H9 (cell line): ENCODE data around the gene ARHGAP45. TPM values are rescaled to one million over a fixed set of nuclear protein-coding genes. Genes with fewer than 3 reads are reported as not detected.

ENCODE experiments used
- DNase-seq: peaks from one replicate; pipeline ENCODE4 v3.0.0-alpha.2; 2017
- H2AFZ ChIP-seq: one replicate; pipeline ENCODE4 v1.6.1; 2013; ENCODE audit warnings: mild to moderate bottlenecking, low read length, control low read depth, moderate library complexity
- H2AK5ac ChIP-seq: 2 replicates; pipeline ENCODE4 v1.6.1; 2013; ENCODE audit warnings: low read length, control low read depth, mixed read lengths; ENCODE audit not compliant: insufficient read length
- H2BK120ac ChIP-seq: one replicate; pipeline ENCODE4 v1.6.1; 2013; ENCODE audit warnings: low read depth, mild to moderate bottlenecking, low read length, control low read depth, inconsistent platforms; ENCODE audit not compliant: poor library complexity, severe bottlenecking
- H2BK12ac ChIP-seq: 2 replicates; pipeline ENCODE4 v1.6.1; 2013; ENCODE audit warnings: low read length, control low read depth, mixed read lengths, low read depth; ENCODE audit not compliant: insufficient read length
- H2BK15ac ChIP-seq: 2 replicates; pipeline ENCODE4 v1.6.1; 2013; ENCODE audit warnings: low read depth, low read length, control low read depth
- H2BK20ac ChIP-seq: one replicate; pipeline ENCODE4 v1.6.1; 2013; ENCODE audit warnings: low read depth, mild to moderate bottlenecking, low read length, control low read depth, inconsistent platforms; ENCODE audit not compliant: poor library complexity, severe bottlenecking
- H2BK5ac ChIP-seq: 2 replicates; pipeline ENCODE4 v1.6.1; 2013; ENCODE audit warnings: low read length, control low read depth, mixed read lengths; ENCODE audit not compliant: insufficient read length
- H3K14ac ChIP-seq: 2 replicates; pipeline ENCODE4 v1.6.1; 2013; ENCODE audit warnings: low read length, control low read depth; ENCODE audit not compliant: insufficient read depth
- H3K18ac ChIP-seq: 2 replicates; pipeline ENCODE4 v1.6.1; 2013; ENCODE audit warnings: low read depth, mild to moderate bottlenecking, mixed read lengths, low read length, control low read depth; ENCODE audit not compliant: insufficient read length
- H3K23ac ChIP-seq: 2 replicates; pipeline ENCODE4 v1.6.1; 2013; ENCODE audit warnings: low read length, control low read depth, mixed read lengths, low read depth; ENCODE audit not compliant: insufficient read length
- H3K23me2 ChIP-seq: 2 replicates; pipeline ENCODE4 v1.6.1; 2013; ENCODE audit warnings: low read depth, mild to moderate bottlenecking, mixed read lengths, low read length, control low read depth; ENCODE audit not compliant: insufficient read length, poor library complexity, severe bottlenecking
- H3K27ac ChIP-seq: 2 replicates; pipeline ENCODE4 v1.5.1; 2013; ENCODE audit warnings: low read length, control low read depth, mixed read lengths, low read depth; ENCODE audit not compliant: insufficient read length
- H3K27me3 ChIP-seq: 2 replicates; pipeline ENCODE4 v1.6.1; 2013; ENCODE audit warnings: low read length, control low read depth, inconsistent platforms; ENCODE audit not compliant: insufficient read depth
- H3K4ac ChIP-seq: 2 replicates; pipeline ENCODE4 v1.6.1; 2013; ENCODE audit warnings: low read depth, mild to moderate bottlenecking, control low read depth, inconsistent platforms, low read length, moderate library complexity
- H3K4me1 ChIP-seq: 2 replicates; pipeline ENCODE4 v1.6.1; 2013; ENCODE audit warnings: low read length, control low read depth, inconsistent platforms; ENCODE audit not compliant: insufficient read depth
- H3K4me2 ChIP-seq: 2 replicates; pipeline ENCODE4 v1.6.1; 2013; ENCODE audit warnings: low read length, control low read depth, mixed read lengths; ENCODE audit not compliant: insufficient read length, insufficient read depth
- H3K56ac ChIP-seq: 2 replicates; pipeline ENCODE4 v1.6.1; 2013; ENCODE audit warnings: low read depth, mild to moderate bottlenecking, mixed read lengths, low read length, control low read depth; ENCODE audit not compliant: insufficient read length
- H3K79me1 ChIP-seq: 2 replicates; pipeline ENCODE4 v1.6.1; 2013; ENCODE audit warnings: low read depth, mild to moderate bottlenecking, moderate library complexity, low read length, control low read depth, inconsistent platforms; ENCODE audit not compliant: insufficient read depth, poor library complexity, severe bottlenecking
- H3K79me2 ChIP-seq: 2 replicates; pipeline ENCODE4 v1.6.1; 2013; ENCODE audit warnings: low read length, control low read depth, inconsistent platforms; ENCODE audit not compliant: insufficient read depth
- H3K9ac ChIP-seq: 2 replicates; pipeline ENCODE4 v1.6.1; 2013; ENCODE audit warnings: low read length, control low read depth, mixed read lengths; ENCODE audit not compliant: insufficient read length; ENCODE audit errors: extremely low read depth
- H3K9me3 ChIP-seq: one replicate; pipeline ENCODE4 v1.6.1; 2013; ENCODE audit warnings: low read depth, low read length, inconsistent platforms; ENCODE audit not compliant: control insufficient read depth
- H3T11ph ChIP-seq: one replicate; pipeline ENCODE4 v1.6.1; 2013; ENCODE audit warnings: mild to moderate bottlenecking, low read length, control low read depth, inconsistent platforms
- H4K20me1 ChIP-seq: one replicate; pipeline ENCODE4 v1.6.1; 2013; ENCODE audit not compliant: control insufficient read depth, insufficient read length, insufficient read depth
- H4K5ac ChIP-seq: 2 replicates; pipeline ENCODE4 v1.6.1; 2013; ENCODE audit warnings: low read depth, mild to moderate bottlenecking, mixed read lengths, low read length, control low read depth; ENCODE audit not compliant: insufficient read length
- H4K8ac ChIP-seq: replicated peaks from 2 replicates; pipeline ENCODE4 v1.6.1; 2013; ENCODE audit warnings: low read length, control low read depth, mixed read lengths, low read depth; ENCODE audit not compliant: insufficient read length
- H4K91ac ChIP-seq: 2 replicates; pipeline ENCODE4 v1.6.1; 2013; ENCODE audit warnings: low read depth, mild to moderate bottlenecking, moderate library complexity, mixed read lengths, low read length, control low read depth; ENCODE audit not compliant: insufficient read length
- H3K27ac Mint-ChIP-seq, 3 experiments: 2 replicates in 2 of 3; 3 replicates in 1 of 3; pipeline ENCODE4 v1.8.0; 2020 to 2021; ENCODE audit warnings: mixed read lengths in 3 of 3, mild to moderate bottlenecking in 1 of 3, moderate library complexity in 1 of 3
- H3K27me3 Mint-ChIP-seq: 2 replicates; pipeline ENCODE4 v1.8.0; 2021; ENCODE audit warnings: low read depth, mild to moderate bottlenecking, moderate library complexity, mixed read lengths
- H3K36me3 Mint-ChIP-seq, 3 experiments: 2 replicates in 2 of 3; 3 replicates in 1 of 3; pipeline ENCODE4 v1.8.0; 2020 to 2021; ENCODE audit warnings: low read depth in 3 of 3, mixed read lengths in 3 of 3; ENCODE audit not compliant: insufficient read depth in 1 of 3
- H3K4me1 Mint-ChIP-seq, 2 experiments: 2 replicates each; pipeline ENCODE4 v1.8.0; 2020; ENCODE audit warnings: mixed read lengths in 2 of 2
- H3K4me3 Mint-ChIP-seq, 2 experiments: 2 replicates in 1 of 2; 3 replicates in 1 of 2; pipeline ENCODE4 v1.8.0; 2020 to 2021; ENCODE audit warnings: mild to moderate bottlenecking in 2 of 2, mixed read lengths in 2 of 2, moderate library complexity in 1 of 2
- H3K9me3 Mint-ChIP-seq, 2 experiments: 2 replicates in 1 of 2; 3 replicates in 1 of 2; pipeline ENCODE4 v1.8.0; 2020; ENCODE audit warnings: mild to moderate bottlenecking in 2 of 2, mixed read lengths in 2 of 2, moderate library complexity in 1 of 2
- WGBS: extraction: QIAGEN DNeasy Blood & Tissue Kit; methylation state at CpG from one replicate; pipeline ENCODE4 v1.1.7; 2013; ENCODE audit warnings: missing lambda C conversion rate, low lambda C conversion rate, mixed read lengths; ENCODE audit not compliant: insufficient read length; ENCODE audit errors: extremely low coverage; 5-methylcytosine and 5-hydroxymethylcytosine counted together
- total RNA-seq: library from RNA; stranded (reverse); gene quantifications from 2 replicates; pipeline ENCODE4 v1.2.1, GENCODE V29; 2021
- TF ChIP-seq, protein P1 (sequence below): fragments of 200-600 bp; sonication (generic); conservative IDR thresholded peaks from 3 replicates; pipeline ENCODE4 v1.8.0; 2021; ENCODE audit warnings: antibody characterized with exemption, mild to moderate bottlenecking

ARHGAP45 gene
- total RNA-seq, 1 experiment from 2014 or later, result 39.8 TPM

DNA sequence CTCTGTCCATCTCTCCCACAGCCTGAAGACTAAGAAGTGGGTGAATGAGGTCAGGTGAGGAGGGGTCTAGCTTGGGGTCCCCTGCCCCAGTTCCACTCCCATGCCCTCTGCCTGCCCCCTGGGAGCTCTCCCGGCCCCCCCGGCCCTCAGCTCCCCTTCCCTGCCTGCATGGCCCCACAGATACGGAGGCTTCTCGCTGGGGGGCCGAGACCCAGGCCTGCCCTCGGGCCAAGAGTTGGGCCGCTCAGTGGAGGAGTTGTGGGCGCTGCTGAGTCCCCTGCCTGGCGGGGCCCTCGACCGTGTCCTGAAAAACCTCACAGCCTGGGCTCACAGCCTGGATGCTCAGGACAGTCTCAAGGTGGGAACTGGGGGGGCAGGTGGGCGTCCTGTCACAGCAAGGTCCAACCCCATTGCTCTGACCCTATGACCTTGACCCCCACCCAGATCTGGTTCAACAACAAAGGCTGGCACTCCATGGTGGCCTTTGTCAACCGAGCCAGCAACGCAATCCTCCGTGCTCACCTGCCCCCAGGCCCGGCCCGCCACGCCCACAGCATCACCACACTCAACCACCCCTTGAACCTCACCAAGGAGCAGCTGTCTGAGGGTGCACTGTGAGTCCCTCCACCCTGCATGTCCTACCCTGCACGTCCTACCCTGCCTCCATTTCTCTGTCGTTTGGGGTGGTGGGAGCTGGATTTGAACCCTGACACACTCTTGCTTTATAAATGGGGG, 10.9 kb upstream of the ARHGAP45 start:
- no CpG with 5 or more reads among the region's 20 CpGs for WGBS
- H4K5ac ChIP-seq, result no peak overlapping the region
- TF ChIP-seq, protein P1, sequence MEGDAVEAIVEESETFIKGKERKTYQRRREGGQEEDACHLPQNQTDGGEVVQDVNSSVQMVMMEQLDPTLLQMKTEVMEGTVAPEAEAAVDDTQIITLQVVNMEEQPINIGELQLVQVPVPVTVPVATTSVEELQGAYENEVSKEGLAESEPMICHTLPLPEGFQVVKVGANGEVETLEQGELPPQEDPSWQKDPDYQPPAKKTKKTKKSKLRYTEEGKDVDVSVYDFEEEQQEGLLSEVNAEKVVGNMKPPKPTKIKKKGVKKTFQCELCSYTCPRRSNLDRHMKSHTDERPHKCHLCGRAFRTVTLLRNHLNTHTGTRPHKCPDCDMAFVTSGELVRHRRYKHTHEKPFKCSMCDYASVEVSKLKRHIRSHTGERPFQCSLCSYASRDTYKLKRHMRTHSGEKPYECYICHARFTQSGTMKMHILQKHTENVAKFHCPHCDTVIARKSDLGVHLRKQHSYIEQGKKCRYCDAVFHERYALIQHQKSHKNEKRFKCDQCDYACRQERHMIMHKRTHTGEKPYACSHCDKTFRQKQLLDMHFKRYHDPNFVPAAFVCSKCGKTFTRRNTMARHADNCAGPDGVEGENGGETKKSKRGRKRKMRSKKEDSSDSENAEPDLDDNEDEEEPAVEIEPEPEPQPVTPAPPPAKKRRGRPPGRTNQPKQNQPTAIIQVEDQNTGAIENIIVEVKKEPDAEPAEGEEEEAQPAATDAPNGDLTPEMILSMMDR, result no peak
- no peak overlapping the region for H3K9ac ChIP-seq
- H3K23ac ChIP-seq, result no peak overlapping the region
- peaks cover 2 to 17% (median 12%) of the 10 kb centered on the region in 3 experiments; a peak in 4 of 7 replicates for H3K36me3 Mint-ChIP-seq
- no peak overlapping the region for H3K27ac ChIP-seq
- H2BK12ac ChIP-seq, result no peak overlapping the region
- H3K9me3 ChIP-seq, result peaks cover 19% of the 10 kb centered on the region
- no peaks in the 10 kb centered on the region for H3K27me3 ChIP-seq
- no peak overlapping the region for H2AK5ac ChIP-seq
- H2AFZ ChIP-seq, result no peak overlapping the region
- no peak overlapping the region for H2BK15ac ChIP-seq
- no peak overlapping the region for H3T11ph ChIP-seq
- H2BK5ac ChIP-seq, result no peak overlapping the region
- H3K9me3 Mint-ChIP-seq, result no peaks in the 10 kb centered on the region
- H3K4me3 Mint-ChIP-seq, result peak overlapping the region in 1 of 2 experiments; percentile 24; a peak in 2 of 5 replicates
- no peaks in the 10 kb centered on the region for H3K4me1 ChIP-seq
- H3K18ac ChIP-seq, result no peak overlapping the region
- no peak overlapping the region for H3K14ac ChIP-seq
- no peak overlapping the region for H2BK120ac ChIP-seq
- H2BK20ac ChIP-seq, result no peak overlapping the region
- H4K91ac ChIP-seq, result no peak overlapping the region
- no peaks in the 10 kb centered on the region for H3K79me2 ChIP-seq
- H4K20me1 ChIP-seq, result no peaks in the 10 kb centered on the region
- peaks cover 2 to 11% of the 10 kb centered on the region in 2 experiments; a peak in 3 of 4 replicates for H3K4me1 Mint-ChIP-seq
- H3K4me2 ChIP-seq, result no peak overlapping the region
- no peak overlapping the region for H3K56ac ChIP-seq
- no peak overlapping the region for H3K4ac ChIP-seq
- H3K27me3 Mint-ChIP-seq, result no peaks in the 10 kb centered on the region; the same call in none of the 2 replicates
- H4K8ac ChIP-seq, result no peak overlapping the region
- H3K27ac Mint-ChIP-seq, result peak overlapping the region in 1 of 3 experiments; percentile 94; a peak in 1 of 7 replicates
- peak; percentile 21 for DNase-seq
- H3K79me1 ChIP-seq, result no peaks in the 10 kb centered on the region
- no peaks in the 10 kb centered on the region for H3K23me2 ChIP-seq
